ENCODE measurements around the gene NPSR1.

The NPSR1 gene

GRCh38 chr7:34756691-34757090 is 98.7 kb downstream of the NPSR1 start:
- Histone ChIP-seq H3K9me3 (ENCODE audit: control insufficient read depth, insufficient read depth, low read depth, low read length) (no peaks in the 10 kb centered on the region), H3K27ac (ENCODE audit: extremely low read depth, low read depth, low read length) (no peak overlapping the region), H3K36me3 (ENCODE audit: control insufficient read depth in 2 of 2, insufficient read depth in 1 of 2, low read length in 2 of 2) (no peaks in the 10 kb centered on the region), H3K4me3 (ENCODE audit: low read depth, low read length) (no peak overlapping the region), H3K4me1 (ENCODE audit: control insufficient read depth, insufficient read depth, low read length) (no peaks in the 10 kb centered on the region)
- ChIA-PET POLR2A (no interaction called here), CTCF (no interaction called here)
- TF ChIP-seq FEZF1 (tag by site-specific recombination; IDR thresholded peaks at IDR 0.05): no peak
- TF ChIP-seq GLIS1 (tag by site-specific recombination; IDR thresholded peaks at IDR 0.05): no peak
- no peak for TF ChIP-seq ZNF561 (tag by site-specific recombination; IDR thresholded peaks at IDR 0.05; ENCODE audit: borderline replicate concordance)
- TF ChIP-seq ZNF624 (tag by site-specific recombination; IDR thresholded peaks at IDR 0.05): no peak
- TF ChIP-seq ZNF629 (tag by site-specific recombination; IDR thresholded peaks at IDR 0.05): no peak
- TF ChIP-seq, protein P1, sequence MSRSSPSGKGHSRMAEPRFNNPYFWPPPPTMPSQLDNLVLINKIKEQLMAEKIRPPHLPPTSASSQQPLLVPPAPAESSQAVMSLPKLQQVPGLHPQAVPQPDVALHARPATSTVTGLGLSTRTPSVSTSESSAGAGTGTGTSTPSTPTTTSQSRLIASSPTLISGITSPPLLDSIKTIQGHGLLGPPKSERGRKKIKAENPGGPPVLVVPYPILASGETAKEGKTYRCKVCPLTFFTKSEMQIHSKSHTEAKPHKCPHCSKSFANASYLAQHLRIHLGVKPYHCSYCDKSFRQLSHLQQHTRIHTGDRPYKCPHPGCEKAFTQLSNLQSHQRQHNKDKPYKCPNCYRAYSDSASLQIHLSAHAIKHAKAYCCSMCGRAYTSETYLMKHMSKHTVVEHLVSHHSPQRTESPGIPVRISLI (tag by site-specific recombination; IDR thresholded peaks at IDR 0.05): no peak
- no peak for TF ChIP-seq ZNF175 (tag by site-specific recombination; IDR thresholded peaks at IDR 0.05)
- TF ChIP-seq HIC1 (tag by site-specific recombination; IDR thresholded peaks at IDR 0.05): no peak
- no peak for TF ChIP-seq ZNF274 (IDR thresholded peaks at IDR 0.05; ENCODE audit: low read length)
- no peak for TF ChIP-seq ZNF274 (tag by site-specific recombination; IDR thresholded peaks at IDR 0.05; ENCODE audit: borderline replicate concordance)
- no peak for TF ChIP-seq HOXA7 (CRISPR knock-in tag; IDR thresholded peaks at IDR 0.05; ENCODE audit: borderline replicate concordance)
- TF ChIP-seq YY1 (tag by site-specific recombination; IDR thresholded peaks at IDR 0.05): no peak

DNA sequence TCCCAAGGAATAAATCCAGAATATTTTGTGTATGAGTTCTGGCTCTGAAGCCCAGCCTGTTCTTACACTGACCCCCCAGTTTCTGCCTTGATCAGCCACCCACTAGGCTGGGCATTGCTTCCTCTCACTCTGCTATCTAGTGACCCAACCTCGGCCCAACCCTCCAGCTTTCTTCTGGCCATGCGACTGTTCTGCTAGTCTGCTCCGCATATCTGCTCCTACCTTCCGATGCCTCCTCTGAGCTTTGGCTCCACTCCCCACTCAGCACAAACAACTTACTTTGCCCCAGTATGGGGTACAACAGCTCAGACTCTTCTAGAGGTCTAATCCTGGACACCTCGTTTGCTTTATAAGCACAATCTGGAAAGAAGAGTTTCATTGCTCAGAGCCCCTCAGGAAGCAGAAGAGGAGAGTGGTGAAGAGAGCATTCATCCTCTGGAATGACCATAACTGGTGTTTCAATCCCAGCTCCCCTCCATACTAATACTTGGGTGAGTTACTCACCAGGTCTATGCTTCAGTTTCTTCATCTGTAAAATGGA is 99.6 kb downstream of the NPSR1 start:
- TF ChIP-seq ZNF366 (tag by site-specific recombination; conservative IDR thresholded peaks at IDR 0.05) (no peak), ZSCAN16 (tag by site-specific recombination; IDR thresholded peaks at IDR 0.05) (no peak), ZNF658 (tag by site-specific recombination; IDR thresholded peaks at IDR 0.05) (no peak), KLF10 (tag by site-specific recombination; IDR thresholded peaks at IDR 0.05) (no peak), SCRT2 (tag by site-specific recombination; IDR thresholded peaks at IDR 0.05) (no peak)
- Histone ChIP-seq H3K4me3 (ENCODE audit: low read depth, low read length) (no peak overlapping the region), H3K4me1 (ENCODE audit: control insufficient read depth, insufficient read depth, low read length) (no peaks in the 10 kb centered on the region), H3K36me3 (ENCODE audit: control insufficient read depth in 2 of 2, insufficient read depth in 1 of 2, low read length in 2 of 2) (no peaks in the 10 kb centered on the region), H3K9me3 (ENCODE audit: control insufficient read depth, insufficient read depth, low read depth, low read length) (no peaks in the 10 kb centered on the region), H3K27ac (ENCODE audit: extremely low read depth, low read depth, low read length) (no peak overlapping the region)
- POLR2A ChIA-PET: no interaction called here
- CTCF ChIA-PET: interaction anchor here (0.6 to 1.3 kb wide), 4 partner anchors 8 to 26 kb away, joined by 3 to 6 read pairs (median 4); no protein-coding TSS in a partner anchor

DNA sequence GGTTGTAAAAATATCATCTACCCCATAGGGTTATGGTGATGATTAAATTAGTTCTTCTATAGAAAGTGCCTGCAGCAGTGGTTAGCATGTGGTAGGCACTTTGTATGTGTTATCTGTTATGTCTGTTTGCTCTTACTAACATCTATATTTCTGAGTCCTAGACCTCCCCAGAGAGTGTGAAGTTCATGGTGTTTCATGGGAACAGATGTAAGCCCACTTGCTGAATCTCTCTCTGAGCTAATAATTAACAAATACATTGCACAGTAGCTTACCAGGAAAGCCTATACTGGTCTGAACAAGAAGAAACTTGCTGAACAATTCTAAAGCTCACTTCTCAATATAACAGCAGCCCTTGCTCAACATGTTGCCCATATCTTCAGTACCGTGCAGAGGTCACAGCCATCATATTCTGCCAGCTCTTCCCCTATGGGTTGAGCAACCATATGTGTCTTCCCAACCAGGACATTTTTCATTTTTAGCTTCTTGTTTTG is 100.1 kb downstream of the NPSR1 start:
- TF ChIP-seq ZNF37A (tag by site-specific recombination; IDR thresholded peaks at IDR 0.05) (no peak), ZNF394 (tag by site-specific recombination; IDR thresholded peaks at IDR 0.05; ENCODE audit: borderline replicate concordance) (no peak), ZNF660 (tag by site-specific recombination; IDR thresholded peaks at IDR 0.05) (no peak), GLI2 (tag by site-specific recombination; IDR thresholded peaks at IDR 0.05; ENCODE audit: borderline replicate concordance, low read depth) (no peak), ZNF626 (tag by site-specific recombination; IDR thresholded peaks at IDR 0.05) (no peak), SETDB1 (IDR thresholded peaks at IDR 0.05; ENCODE audit: insufficient read length, low read length) (no peak), ZNF221 (tag by site-specific recombination; IDR thresholded peaks at IDR 0.05; ENCODE audit: borderline replicate concordance) (no peak), BCL6B (tag by site-specific recombination; IDR thresholded peaks at IDR 0.05) (no peak)
- ChIA-PET CTCF (interaction anchor here (0.6 to 1.3 kb wide), 3 partner anchors 9 to 15 kb away, joined by 3 to 6 read pairs (median 4); no protein-coding TSS in a partner anchor), POLR2A (no interaction called here)
- no peaks in the 10 kb centered on the region for H3K9me3 ChIP-seq (ENCODE audit: control insufficient read depth, insufficient read depth, low read depth, low read length)
- no peaks in the 10 kb centered on the region for H3K4me1 ChIP-seq (ENCODE audit: control insufficient read depth, insufficient read depth, low read length)
- no peak overlapping the region for H3K4me3 ChIP-seq (ENCODE audit: low read depth, low read length)
- no peak overlapping the region for H3K27ac ChIP-seq (ENCODE audit: extremely low read depth, low read depth, low read length)
- no peaks in the 10 kb centered on the region for H3K36me3 ChIP-seq (ENCODE audit: control insufficient read depth in 2 of 2, insufficient read depth in 1 of 2, low read length in 2 of 2)

Data from HEK293 (cell line).